CD4-positive, alpha-beta T cell treated with Interleukin-21 for 1 hour (primary cell): ENCODE data around the gene BSPH1.
"Not testable (repeated sequence)": the region's sequence is repeated elsewhere in the genome, so short reads cannot be mapped to it uniquely, and the experiment has no call there.

Experiments used
- DNase-seq: peaks from one replicate; pipeline ENCODE4 v3.0.0-alpha.2; 2020

Gene BSPH1

GRCh38 chr19:47992070-47992469 is at the start of gene BSPH1:
Gene BSPH1 (minus strand): TSS chr19:47992170. CDS start chr19:47992081, 89 bp downstream.
- DNase-seq, result no peak

- DNase-seq, result no peak
These were observed 44.8 kb upstream of the BSPH1 start for GRCh38 chr19:48036765-48037164.

- DNase-seq, result no peak
These were observed 41.6 kb upstream of the BSPH1 start for GRCh38 chr19:48033604-48034003.

GRCh38 chr19:48030073-48030472 is 38.1 kb upstream of the BSPH1 start:
- no peak for DNase-seq

GRCh38 chr19:48029431-48029830 is 37.5 kb upstream of the BSPH1 start:
- DNase-seq, result no peak

GRCh38 chr19:48025480-48025879 is 33.5 kb upstream of the BSPH1 start:
- no peak for DNase-seq

- no peak for DNase-seq
These were observed 31.5 kb upstream of the BSPH1 start for GRCh38 chr19:48023518-48023917.

GRCh38 chr19:48023011-48023410 is 31.0 kb upstream of the BSPH1 start:
- no peak for DNase-seq

- no peak for DNase-seq
These were observed 28.7 kb upstream of the BSPH1 start for GRCh38 chr19:48020686-48021085.

GRCh38 chr19:48010932-48011758 is 19.2 kb upstream of the BSPH1 start:
- no peak for DNase-seq

GRCh38 chr19:48006762-48007161 is 14.8 kb upstream of the BSPH1 start:
- DNase-seq, result no peak

GRCh38 chr19:48004236-48004635 is 12.3 kb upstream of the BSPH1 start:
- no peak for DNase-seq

GRCh38 chr19:48000846-48001245 is 8.9 kb upstream of the BSPH1 start:
- no peak for DNase-seq

GRCh38 chr19:47998800-47999199 is 6.8 kb upstream of the BSPH1 start:
- no peak for DNase-seq

GRCh38 chr19:47996230-47996727 is 4.3 kb upstream of the BSPH1 start:
- no peak for DNase-seq

GRCh38 chr19:47994209-47994802 is 2.3 kb upstream of the BSPH1 start, which contains the start of gene ELSPBP1:
Gene ELSPBP1 (plus strand): TSS chr19:47994632. CDS start chr19:48008668, 14,036 bp downstream.
- no peak for DNase-seq

- no peak for DNase-seq
These were observed 670 bp downstream of the BSPH1 start for GRCh38 chr19:47991191-47991808.

- DNase-seq, result no peak
These were observed 18.4 kb downstream of the BSPH1 start for GRCh38 chr19:47973529-47973928.

GRCh38 chr19:47955936-47956335 is 36.0 kb downstream of the BSPH1 start:
- DNase-seq, result not testable (repeated sequence)

GRCh38 chr19:47952132-47952531 is 39.8 kb downstream of the BSPH1 start:
- not testable (repeated sequence) for DNase-seq

- DNase-seq, result not testable (repeated sequence)
These were observed 42.0 kb downstream of the BSPH1 start for GRCh38 chr19:47949852-47950521.

- DNase-seq, result not testable (repeated sequence)
These were observed 63.4 kb downstream of the BSPH1 start for GRCh38 chr19:47928581-47928980.

GRCh38 chr19:47920107-47920506 is 71.9 kb downstream of the BSPH1 start:
- DNase-seq, result not testable (repeated sequence)
